Activated T-cell treated with anti-CD3 and anti-CD28 coated beads, Interleukin-2, amount 50 U/mL, for 24 hours (primary cell): Measurements from ENCODE around the gene PIGQ.

Experiments
- DNase-seq: peaks from one replicate; pipeline ENCODE4 v3.0.0-alpha.2; 2020
- H3K27ac Mint-ChIP-seq: 2 replicates; pipeline ENCODE4 v1.8.0; 2020; ENCODE audit warnings: mild to moderate bottlenecking, mixed read lengths
- H3K27me3 Mint-ChIP-seq: 2 replicates; pipeline ENCODE4 v1.8.0; 2020; ENCODE audit warnings: mixed read lengths
- H3K36me3 Mint-ChIP-seq: 2 replicates; pipeline ENCODE4 v1.8.0; 2020; ENCODE audit warnings: low read depth, mixed read lengths
- H3K4me1 Mint-ChIP-seq: 2 replicates; pipeline ENCODE4 v1.8.0; 2020; ENCODE audit warnings: low read depth, mixed read lengths
- H3K4me3 Mint-ChIP-seq: 2 replicates; pipeline ENCODE4 v1.8.0; 2020; ENCODE audit warnings: mild to moderate bottlenecking, moderate library complexity, mixed read lengths
- H3K9me3 Mint-ChIP-seq: 2 replicates; pipeline ENCODE4 v1.8.0; 2020; ENCODE audit warnings: mixed read lengths

PIGQ gene

DNA sequence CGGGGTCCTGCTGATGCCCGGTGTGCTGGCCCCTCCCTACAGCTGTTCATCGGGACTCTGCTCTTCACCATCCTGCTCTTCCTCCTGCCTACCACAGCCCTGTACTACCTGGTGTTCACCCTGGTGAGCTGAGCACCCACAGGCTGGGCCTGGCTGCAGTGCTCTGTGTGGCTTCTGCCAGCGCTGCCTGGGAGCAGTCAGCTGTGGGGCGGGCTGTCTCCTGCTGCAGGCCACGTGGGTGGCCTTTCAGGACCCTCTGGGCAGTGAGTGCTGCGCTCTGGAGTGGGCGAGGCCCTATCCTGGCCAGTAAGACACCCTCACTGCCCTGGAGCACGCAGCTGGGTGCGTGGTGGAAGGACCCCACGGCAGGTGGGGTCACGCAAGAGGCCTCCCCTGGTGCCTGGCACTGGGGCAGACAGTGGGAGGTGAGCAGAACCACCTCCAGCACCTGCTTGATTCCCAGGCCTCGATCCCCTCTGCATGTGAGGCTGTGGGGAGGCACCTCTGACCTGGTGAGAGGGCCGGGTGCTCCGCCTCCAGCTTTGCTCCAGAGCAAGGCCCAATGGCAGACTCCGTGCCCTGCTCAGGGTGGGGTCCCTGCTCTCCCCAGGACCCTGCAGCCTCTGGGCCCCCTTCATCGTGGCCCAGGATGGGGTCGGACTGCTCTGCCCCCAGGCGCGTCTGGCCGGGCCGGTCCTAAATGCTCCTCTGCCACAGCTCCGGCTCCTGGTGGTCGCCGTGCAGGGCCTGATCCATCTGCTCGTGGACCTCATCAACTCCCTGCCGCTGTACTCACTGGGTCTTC lies 10.6 kb downstream of the PIGQ start:
- Mint-ChIP-seq H3K27me3 (no peaks in the 10 kb centered on the region), H3K27ac (no peak overlapping the region), H3K4me3 (no peak overlapping the region), H3K4me1 (peaks cover 2% of the 10 kb centered on the region), H3K9me3 (no peaks in the 10 kb centered on the region), H3K36me3 (peaks cover 9% of the 10 kb centered on the region)
- DNase-seq, result no peak

- H3K36me3 Mint-ChIP-seq, result peaks cover 9% of the 10 kb centered on the region
- no peaks in the 10 kb centered on the region for H3K27me3 Mint-ChIP-seq
- H3K9me3 Mint-ChIP-seq, result no peaks in the 10 kb centered on the region
- H3K4me1 Mint-ChIP-seq, result peaks cover 2% of the 10 kb centered on the region
- H3K4me3 Mint-ChIP-seq, result no peak overlapping the region
- no peak overlapping the region for H3K27ac Mint-ChIP-seq
- no peak for DNase-seq
Observed at GRCh38 chr16:580946-581498, 11.3 kb downstream of the PIGQ start.

- DNase-seq, result no peak
- no peaks in the 10 kb centered on the region for H3K9me3 Mint-ChIP-seq
- peaks cover 4% of the 10 kb centered on the region for H3K36me3 Mint-ChIP-seq
- H3K4me1 Mint-ChIP-seq, result peaks cover 4% of the 10 kb centered on the region
- H3K27ac Mint-ChIP-seq, result no peak overlapping the region
- H3K4me3 Mint-ChIP-seq, result no peak overlapping the region
- H3K27me3 Mint-ChIP-seq, result no peaks in the 10 kb centered on the region
Observed at GRCh38 chr16:582218-582613, 12.4 kb downstream of the PIGQ start.

DNA sequence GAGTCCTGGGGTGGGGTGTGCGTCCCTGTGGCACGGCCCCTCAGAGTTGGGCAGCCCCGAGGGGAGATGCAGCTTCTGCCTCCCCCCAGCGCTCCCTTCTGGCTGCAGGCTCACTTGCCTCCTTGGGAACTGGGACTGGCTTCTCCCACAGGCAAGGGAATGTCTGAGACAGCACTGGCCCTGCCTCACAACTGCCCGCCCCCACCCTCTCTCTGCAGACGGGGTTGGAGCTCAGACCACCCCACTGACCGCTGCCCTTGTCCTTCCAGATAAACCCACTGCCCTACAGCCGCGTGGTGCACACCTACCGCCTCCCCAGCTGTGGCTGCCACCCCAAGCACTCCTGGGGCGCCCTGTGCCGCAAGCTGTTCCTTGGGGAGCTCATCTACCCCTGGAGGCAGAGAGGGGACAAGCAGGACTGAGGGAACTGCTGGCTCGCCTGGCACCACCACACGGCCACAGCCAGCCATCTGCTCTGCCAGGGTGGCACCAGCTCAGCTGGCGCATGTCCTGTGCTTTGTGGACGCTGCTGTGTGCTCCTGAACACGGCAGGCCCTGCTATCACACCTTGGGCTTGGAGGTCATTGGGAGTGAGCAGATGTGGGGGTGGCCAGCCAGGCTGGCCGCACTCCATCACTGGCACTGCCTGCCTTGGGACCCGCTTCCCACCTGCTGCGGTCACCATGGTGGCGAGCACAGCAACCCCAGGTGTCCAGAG lies 13.0 kb downstream of the PIGQ start:
- no peak overlapping the region for H3K27ac Mint-ChIP-seq
- no peak overlapping the region for H3K4me3 Mint-ChIP-seq
- H3K36me3 Mint-ChIP-seq, result peaks cover 9% of the 10 kb centered on the region
- DNase-seq, result no peak
- no peaks in the 10 kb centered on the region for H3K27me3 Mint-ChIP-seq
- no peaks in the 10 kb centered on the region for H3K9me3 Mint-ChIP-seq
- peaks cover 7% of the 10 kb centered on the region for H3K4me1 Mint-ChIP-seq

DNA sequence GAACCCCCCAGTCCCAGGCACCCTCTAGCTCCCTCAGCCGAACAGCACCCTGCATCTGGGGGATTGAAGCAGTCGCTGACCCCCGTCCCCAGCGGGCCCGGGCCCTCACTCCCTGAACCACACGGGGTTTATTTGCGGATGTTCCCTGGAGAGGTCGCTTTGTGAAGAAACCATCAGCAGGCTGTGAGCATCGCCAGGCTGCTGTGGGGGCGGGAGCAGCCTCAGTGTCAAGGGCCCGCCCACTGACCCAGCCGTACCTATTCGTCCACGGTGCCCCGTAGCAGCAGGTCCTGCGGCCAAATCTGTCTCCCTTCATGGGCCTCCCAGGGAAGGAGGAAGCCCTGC lies 13.7 kb downstream of the PIGQ start:
- Mint-ChIP-seq H3K4me1 (peaks cover 7% of the 10 kb centered on the region), H3K27me3 (no peaks in the 10 kb centered on the region), H3K27ac (no peak overlapping the region), H3K4me3 (no peak overlapping the region), H3K9me3 (no peaks in the 10 kb centered on the region), H3K36me3 (peaks cover 15% of the 10 kb centered on the region)
- no peak for DNase-seq

GRCh38 chr16:583815-584591 lies 14.2 kb downstream of the PIGQ start:
- Mint-ChIP-seq H3K4me3 (no peak overlapping the region), H3K4me1 (peaks cover 6% of the 10 kb centered on the region), H3K36me3 (peaks cover 18% of the 10 kb centered on the region), H3K9me3 (no peaks in the 10 kb centered on the region), H3K27me3 (no peaks in the 10 kb centered on the region), H3K27ac (no peak overlapping the region)
- DNase-seq, result no peak

- no peaks in the 10 kb centered on the region for H3K27me3 Mint-ChIP-seq
- H3K4me3 Mint-ChIP-seq, result no peak overlapping the region
- H3K27ac Mint-ChIP-seq, result no peak overlapping the region
- peaks cover 20% of the 10 kb centered on the region for H3K36me3 Mint-ChIP-seq
- H3K9me3 Mint-ChIP-seq, result no peaks in the 10 kb centered on the region
- DNase-seq, result no peak
- peaks cover 6% of the 10 kb centered on the region for H3K4me1 Mint-ChIP-seq
Observed at GRCh38 chr16:585351-585750, 15.6 kb downstream of the PIGQ start.

DNA sequence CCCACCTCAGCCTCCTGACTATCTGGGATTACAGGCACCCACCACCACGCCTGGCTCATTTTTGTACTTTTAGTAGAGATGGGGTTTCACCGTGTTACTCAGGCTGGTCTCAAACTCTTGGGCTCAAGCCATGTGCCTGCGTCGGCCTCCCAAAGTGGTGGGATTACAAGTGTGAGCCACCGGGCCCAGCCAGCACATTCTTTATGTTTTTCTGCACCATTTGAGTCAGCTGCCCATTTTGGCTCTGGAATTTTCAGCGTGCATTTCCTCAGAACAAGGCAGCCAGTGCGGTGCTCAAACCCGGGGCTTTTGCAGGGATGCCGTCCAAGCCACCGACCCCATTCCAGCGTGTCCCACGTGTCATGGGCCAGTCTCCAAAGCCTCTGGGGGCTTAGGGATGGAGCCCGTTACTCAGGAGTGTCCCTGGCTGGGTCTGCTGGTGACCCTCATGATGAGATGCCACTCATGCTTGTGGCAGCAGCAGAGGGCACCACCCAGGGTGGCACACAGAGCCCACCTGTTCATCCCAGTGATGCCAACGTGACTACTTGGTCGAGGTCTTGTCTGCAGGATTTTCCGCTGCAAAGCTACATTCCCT lies 16.4 kb downstream of the PIGQ start:
- no peak overlapping the region for H3K27ac Mint-ChIP-seq
- peaks cover 21% of the 10 kb centered on the region for H3K36me3 Mint-ChIP-seq
- peaks cover 12% of the 10 kb centered on the region for H3K4me1 Mint-ChIP-seq
- no peaks in the 10 kb centered on the region for H3K9me3 Mint-ChIP-seq
- no peak for DNase-seq
- H3K27me3 Mint-ChIP-seq, result no peaks in the 10 kb centered on the region
- no peak overlapping the region for H3K4me3 Mint-ChIP-seq

GRCh38 chr16:586645-587590 lies 17.1 kb downstream of the PIGQ start:
- peaks cover 20% of the 10 kb centered on the region for H3K36me3 Mint-ChIP-seq
- peak overlapping the region; percentile 92 for H3K4me3 Mint-ChIP-seq
- peaks cover 17% of the 10 kb centered on the region for H3K4me1 Mint-ChIP-seq
- H3K27me3 Mint-ChIP-seq, result no peaks in the 10 kb centered on the region
- no peaks in the 10 kb centered on the region for H3K9me3 Mint-ChIP-seq
- H3K27ac Mint-ChIP-seq, result peak overlapping the region; percentile 98
- no peak for DNase-seq

GRCh38 chr16:588639-588888 lies 18.8 kb downstream of the PIGQ start:
- H3K4me3 Mint-ChIP-seq, result peak overlapping the region; percentile 92
- H3K27me3 Mint-ChIP-seq, result no peaks in the 10 kb centered on the region
- H3K36me3 Mint-ChIP-seq, result peaks cover 24% of the 10 kb centered on the region
- no peaks in the 10 kb centered on the region for H3K9me3 Mint-ChIP-seq
- H3K4me1 Mint-ChIP-seq, result peaks cover 32% of the 10 kb centered on the region
- DNase-seq, result no peak
- peak overlapping the region; percentile 98 for H3K27ac Mint-ChIP-seq

DNA sequence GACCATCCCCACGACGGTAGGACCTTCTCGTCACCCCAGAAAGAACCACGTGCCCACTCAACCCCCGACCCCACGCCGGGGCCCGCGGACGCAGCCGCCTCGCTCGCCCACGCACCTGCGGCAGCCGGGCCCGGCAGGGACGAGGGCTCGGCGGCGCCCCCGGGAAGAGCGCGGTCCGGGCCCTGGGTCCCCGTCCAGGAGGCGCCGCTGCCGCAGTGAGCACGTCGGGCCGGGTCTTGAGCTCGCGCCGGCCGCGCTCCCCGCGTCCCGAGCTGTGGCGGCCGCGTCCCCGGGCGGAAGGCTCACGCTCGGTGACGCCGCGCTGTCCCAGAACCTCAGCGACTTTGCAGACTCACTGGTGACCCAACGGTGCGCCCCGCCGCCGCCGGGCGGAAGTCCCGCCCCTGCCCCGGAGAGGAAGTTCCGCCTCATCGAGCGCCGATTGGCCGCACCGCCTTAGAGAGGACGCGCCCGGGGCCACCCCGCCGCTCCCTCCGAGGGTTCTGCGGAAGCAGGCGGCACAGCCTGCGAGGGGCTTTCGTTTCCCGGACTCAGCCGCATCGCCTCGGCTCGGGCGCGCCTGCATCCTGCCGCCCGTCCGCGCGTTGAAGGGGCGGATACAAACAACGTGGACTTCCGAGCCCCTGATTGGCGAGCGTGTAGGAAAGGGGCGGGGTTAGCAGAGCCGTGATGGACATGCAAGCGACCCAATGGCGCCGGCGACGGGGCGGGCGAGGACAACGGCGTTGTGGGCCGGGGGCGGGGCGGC lies 19.3 kb downstream of the PIGQ start:
- peak; percentile 100 for DNase-seq
- Mint-ChIP-seq H3K36me3 (peaks cover 25% of the 10 kb centered on the region), H3K9me3 (no peaks in the 10 kb centered on the region), H3K27ac (peak overlapping the region; percentile 98), H3K4me1 (peaks cover 34% of the 10 kb centered on the region), H3K4me3 (peak overlapping the region; percentile 92), H3K27me3 (no peaks in the 10 kb centered on the region)

- Mint-ChIP-seq H3K27ac (peak within 1 kb of the TSS; percentile 98), H3K36me3 (peaks cover 25% of the 10 kb centered on the region), H3K27me3 (no peaks in the 10 kb centered on the region), H3K4me1 (peaks cover 36% of the 10 kb centered on the region), H3K4me3 (peak within 1 kb of the TSS; percentile 86), H3K9me3 (no peaks in the 10 kb centered on the region)
- peak; percentile 99 for DNase-seq
Observed at GRCh38 chr16:589658-590187, 20.0 kb downstream of the PIGQ start, which contains the start of gene RAB40C. Gene RAB40C, plus strand, starts transcription at chr16:590066. Its CDS starts 226 bp downstream, at chr16:590292.
